Endothelial cell of umbilical vein (primary cell): Measurements from ENCODE around the gene RELL1.

Source experiments
- JUN ChIP-seq: IDR thresholded peaks from 2 replicates; pipeline ENCODE4 v1.6.1; 2011; ENCODE audit warnings: borderline replicate concordance, low read depth; ENCODE audit not compliant: insufficient read length, insufficient read depth
- POLR2A ChIP-seq: IDR thresholded peaks from 2 replicates; pipeline ENCODE4 v1.6.1; 2012; ENCODE audit warnings: low read depth, mild to moderate bottlenecking, control low read depth, low read length
- POLR2AphosphoS5 ChIP-seq: IDR thresholded peaks from 2 replicates; pipeline ENCODE4 v1.6.1; 2012; ENCODE audit warnings: low read depth, mild to moderate bottlenecking, control low read depth, low read length, moderate library complexity; ENCODE audit not compliant: insufficient read depth
- TF ChIP-seq, protein P1 (sequence below), 2 donors: IDR thresholded peaks; 1 replicate in 1 of 2; 2 replicates in 1 of 2; pipeline ENCODE4 v1.5.1; 2011; ENCODE audit warnings: low read length in 2 of 2, mild to moderate bottlenecking in 2 of 2, moderate library complexity in 2 of 2, control low read depth in 1 of 2, inconsistent platforms in 1 of 2, low read depth in 1 of 2; ENCODE audit not compliant: insufficient read depth in 1 of 2; ENCODE audit errors: extremely low read depth in 1 of 2

DNA sequence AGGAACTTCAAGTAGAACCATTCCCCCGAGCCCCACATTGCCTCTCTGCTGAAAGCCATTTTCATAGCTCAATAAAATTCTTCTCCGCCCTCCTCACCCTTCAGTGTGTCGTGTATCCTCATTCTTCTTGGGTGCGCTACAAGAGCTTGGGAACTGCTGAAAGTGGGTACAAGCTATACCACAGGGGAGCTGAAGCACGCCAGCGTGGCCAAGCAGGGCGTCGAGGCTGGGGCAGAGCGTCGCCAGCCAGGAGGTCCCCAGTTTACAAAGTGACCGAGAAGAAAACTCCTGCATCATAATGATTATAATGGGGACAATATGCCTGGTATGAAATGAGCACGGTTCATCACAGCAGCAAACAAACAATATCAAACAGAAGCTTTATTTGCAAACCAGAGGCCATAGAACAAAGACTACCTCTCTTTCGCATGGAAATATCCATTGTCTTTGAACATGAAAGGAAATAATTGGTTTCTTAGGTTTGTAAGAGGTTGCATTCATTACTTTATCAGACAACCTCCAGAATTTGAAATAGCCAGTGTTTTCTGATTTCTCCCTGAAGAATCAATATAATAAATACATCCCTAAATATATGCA is 34.3 kb downstream of the RELL1 start:
- TF ChIP-seq, protein P1, sequence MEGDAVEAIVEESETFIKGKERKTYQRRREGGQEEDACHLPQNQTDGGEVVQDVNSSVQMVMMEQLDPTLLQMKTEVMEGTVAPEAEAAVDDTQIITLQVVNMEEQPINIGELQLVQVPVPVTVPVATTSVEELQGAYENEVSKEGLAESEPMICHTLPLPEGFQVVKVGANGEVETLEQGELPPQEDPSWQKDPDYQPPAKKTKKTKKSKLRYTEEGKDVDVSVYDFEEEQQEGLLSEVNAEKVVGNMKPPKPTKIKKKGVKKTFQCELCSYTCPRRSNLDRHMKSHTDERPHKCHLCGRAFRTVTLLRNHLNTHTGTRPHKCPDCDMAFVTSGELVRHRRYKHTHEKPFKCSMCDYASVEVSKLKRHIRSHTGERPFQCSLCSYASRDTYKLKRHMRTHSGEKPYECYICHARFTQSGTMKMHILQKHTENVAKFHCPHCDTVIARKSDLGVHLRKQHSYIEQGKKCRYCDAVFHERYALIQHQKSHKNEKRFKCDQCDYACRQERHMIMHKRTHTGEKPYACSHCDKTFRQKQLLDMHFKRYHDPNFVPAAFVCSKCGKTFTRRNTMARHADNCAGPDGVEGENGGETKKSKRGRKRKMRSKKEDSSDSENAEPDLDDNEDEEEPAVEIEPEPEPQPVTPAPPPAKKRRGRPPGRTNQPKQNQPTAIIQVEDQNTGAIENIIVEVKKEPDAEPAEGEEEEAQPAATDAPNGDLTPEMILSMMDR (IDR thresholded peaks at IDR 0.05; ENCODE audit: extremely low read depth in 1 of 2, insufficient read depth in 1 of 2, low read depth in 1 of 2, low read length in 2 of 2), result no peak
- TF ChIP-seq POLR2A (no peak), POLR2AphosphoS5 (no peak), JUN (no peak)
